Gastroesophageal sphincter (tissue), 4 donors: Measurements from ENCODE around the gene REPIN1. TPM values are rescaled to one million over a fixed set of nuclear protein-coding genes. Genes with fewer than 3 reads are reported as not detected.

Experiments used
- ATAC-seq: fragments of 150-250 bp; one replicate; pipeline ENCODE4 v1.9.1; 2016; ENCODE audit warnings: mild to moderate bottlenecking, moderate library complexity
- H3K27ac ChIP-seq, 4 donors: fragments of 200-600 bp; sonication (generic) in 3 of 4; 1 replicate in 3 of 4; 2 replicates in 1 of 4; pipeline ENCODE4 v1.5.1; 2016 to 2019
- H3K27me3 ChIP-seq: fragments of 200-600 bp; sonication (generic); one replicate; pipeline ENCODE4 v1.5.1; 2019
- H3K36me3 ChIP-seq, 2 donors: fragments of 200-600 bp; sonication (generic); one replicate each; pipeline ENCODE4 v1.5.1; 2019; ENCODE audit warnings: control low read depth in 1 of 2
- H3K4me1 ChIP-seq, 3 donors: fragments of 200-600 bp; sonication (generic); 1 replicate in 2 of 3; 2 replicates in 1 of 3; pipeline ENCODE4 v1.5.1; 2016 to 2019; ENCODE audit warnings: control low read depth in 2 of 3
- H3K4me3 ChIP-seq, 2 donors: fragments of 200-600 bp; sonication (generic); one replicate each; pipeline ENCODE4 v1.5.1; 2019; ENCODE audit warnings: mild to moderate bottlenecking in 1 of 2, moderate library complexity in 1 of 2
- H3K9me3 ChIP-seq, 3 donors: fragments of 200-600 bp; sonication (generic); one replicate each; pipeline ENCODE4 v1.5.1; 2017 to 2019; ENCODE audit warnings: control low read depth in 2 of 3
- CTCF ChIP-seq, 4 experiments: fragments of 200-600 bp in 2 of 4; fragments of 450-650 bp in 2 of 4; sonication (generic) in 1 of 4; IDR thresholded peaks; one replicate each; pipeline ENCODE4 v1.5.1; 2017 to 2019; ENCODE audit warnings: antibody characterized with exemption in 4 of 4, mild to moderate bottlenecking in 2 of 4, moderate library complexity in 2 of 4
- EP300 ChIP-seq: sonication (generic); formaldehyde crosslinking; IDR thresholded peaks from one replicate; pipeline ENCODE4 v1.6.1; 2017; ENCODE audit warnings: antibody characterized with exemption, mild to moderate bottlenecking
- POLR2A ChIP-seq, 2 donors: fragments of 450-650 bp; IDR thresholded peaks; one replicate each; pipeline ENCODE4 v1.6.1; 2017; ENCODE audit warnings: antibody characterized with exemption in 2 of 2, mild to moderate bottlenecking in 2 of 2, moderate library complexity in 1 of 2
- POLR2AphosphoS5 ChIP-seq: sonication (generic); formaldehyde crosslinking; IDR thresholded peaks from one replicate; pipeline ENCODE4 v1.6.1; 2017; ENCODE audit warnings: antibody characterized with exemption
- whole genome bisulfite sequencing, 2 donors: methylation state at CpG; one replicate each; pipeline ENCODE4 v1.1.5; 2018; ENCODE audit warnings: low coverage in 1 of 2; 5-methylcytosine and 5-hydroxymethylcytosine counted together
- total RNA-seq, 4 donors: library from RNA; depleted of rRNA; stranded (reverse); fragments of >200 nt; gene quantifications; one replicate each; pipeline ENCODE4 v1.1.0, GENCODE V29; 2016

The REPIN1 gene
- total RNA-seq, 4 donors from 2014 or later: 72.7 to 132 (median 102) TPM

- H3K36me3 ChIP-seq: no peaks in the 10 kb centered on the region
- H3K9me3 ChIP-seq: no peaks in the 10 kb centered on the region
- H3K4me3 ChIP-seq: no peak overlapping the region
- WGBS, 2 donors: 91 to 94% methylated on average over 3 to 4 of the region's 4 CpGs
- H3K27me3 ChIP-seq: no peaks in the 10 kb centered on the region
- H3K4me1 ChIP-seq: peaks cover 0 to 25% (median 0%) of the 10 kb centered on the region in 3 donors
- no peak for ATAC-seq
- no peak for TF ChIP-seq POLR2AphosphoS5
- TF ChIP-seq EP300: no peak
- TF ChIP-seq CTCF (IDR thresholded peaks at IDR 0.05): no peak
- no peak for TF ChIP-seq POLR2A (IDR thresholded peaks at IDR 0.05)
- no peak overlapping the region for H3K27ac ChIP-seq
Measured at GRCh38 chr7:150358433-150358832, 10.2 kb upstream of the REPIN1 start.

GRCh38 chr7:150358988-150359621, 9.5 kb upstream of the REPIN1 start:
- Histone ChIP-seq H3K9me3 (no peaks in the 10 kb centered on the region), H3K36me3 (no peaks in the 10 kb centered on the region), H3K27ac (no peak overlapping the region), H3K27me3 (no peaks in the 10 kb centered on the region), H3K4me1 (peaks cover 0 to 25% (median 0%) of the 10 kb centered on the region in 3 donors), H3K4me3 (no peak overlapping the region)
- no peak for TF ChIP-seq POLR2AphosphoS5
- TF ChIP-seq POLR2A (IDR thresholded peaks at IDR 0.05): no peak
- TF ChIP-seq EP300: no peak
- TF ChIP-seq CTCF (IDR thresholded peaks at IDR 0.05): no peak
- ATAC-seq: no peak
- 80 to 93% methylated on average over 3 to 4 of the region's 4 CpGs for whole genome bisulfite sequencing, 2 donors

- Histone ChIP-seq H3K27ac (no peak overlapping the region), H3K4me1 (peaks cover 0 to 24% (median 0%) of the 10 kb centered on the region in 3 donors), H3K4me3 (no peak overlapping the region), H3K27me3 (no peaks in the 10 kb centered on the region), H3K36me3 (no peaks in the 10 kb centered on the region), H3K9me3 (no peaks in the 10 kb centered on the region)
- ATAC-seq: no peak
- 90% methylated on average over 2 of the region's 2 CpGs for WGBS, 2 donors
- TF ChIP-seq EP300 (no peak), POLR2A (IDR thresholded peaks at IDR 0.05) (no peak), POLR2AphosphoS5 (no peak), CTCF (IDR thresholded peaks at IDR 0.05) (no peak)
Measured at GRCh38 chr7:150359622-150360362, 8.8 kb upstream of the REPIN1 start.

GRCh38 chr7:150360363-150361058, 8.1 kb upstream of the REPIN1 start:
- Histone ChIP-seq H3K4me3 (no peak overlapping the region), H3K36me3 (no peaks in the 10 kb centered on the region), H3K27ac (no peak overlapping the region), H3K9me3 (no peaks in the 10 kb centered on the region), H3K4me1 (peaks cover 0 to 16% (median 0%) of the 10 kb centered on the region in 3 donors), H3K27me3 (no peaks in the 10 kb centered on the region)
- WGBS, 2 donors: 57 to 100% methylated on average over 1 to 3 of the region's 5 CpGs
- TF ChIP-seq CTCF (IDR thresholded peaks at IDR 0.05) (no peak), POLR2AphosphoS5 (no peak), POLR2A (IDR thresholded peaks at IDR 0.05) (no peak), EP300 (no peak)
- no peak for ATAC-seq
